ENCODE results near the gene RIBC2.
A peak's percentile ranks its signal among the peaks of the same experiment; 100 is the strongest.
"Not testable (repeated sequence)": the region's sequence is repeated elsewhere in the genome, so short reads cannot be mapped to it uniquely, and the experiment has no call there.

Gene RIBC2

GRCh38 chr22:45450101-45450785, 36.8 kb downstream of the RIBC2 start:
- DNase-seq (ENCODE audit: low spot score) = no peak

GRCh38 chr22:45450921-45451651, 37.6 kb downstream of the RIBC2 start:
- peak; percentile 82 for DNase-seq (ENCODE audit: low spot score)

GRCh38 chr22:45451972-45452371, 38.5 kb downstream of the RIBC2 start:
- DNase-seq (ENCODE audit: low spot score) = no peak

- DNase-seq (ENCODE audit: low spot score) = peak; percentile 53
These were observed 39.3 kb downstream of the RIBC2 start for GRCh38 chr22:45452565-45453379.

- DNase-seq (ENCODE audit: low spot score) = no peak
These were observed 40.3 kb downstream of the RIBC2 start for GRCh38 chr22:45453764-45454163.

- peak; percentile 69 for DNase-seq (ENCODE audit: low spot score)
These were observed 40.8 kb downstream of the RIBC2 start for GRCh38 chr22:45454275-45454674.

- peak; percentile 20 for DNase-seq (ENCODE audit: low spot score)
These were observed 41.7 kb downstream of the RIBC2 start for GRCh38 chr22:45455212-45455611.

- peak; percentile 23 for DNase-seq (ENCODE audit: low spot score)
These were observed 42.1 kb downstream of the RIBC2 start for GRCh38 chr22:45455621-45456020.

- no peak for DNase-seq (ENCODE audit: low spot score)
These were observed 43.3 kb downstream of the RIBC2 start for GRCh38 chr22:45456811-45457210.

GRCh38 chr22:45458532-45458931, 45.0 kb downstream of the RIBC2 start:
- no peak for DNase-seq (ENCODE audit: low spot score)

GRCh38 chr22:45459235-45459634, 45.7 kb downstream of the RIBC2 start:
- no peak for DNase-seq (ENCODE audit: low spot score)

GRCh38 chr22:45460288-45461109, 47.0 kb downstream of the RIBC2 start:
- peak; percentile 70 for DNase-seq (ENCODE audit: low spot score)

- no peak for DNase-seq (ENCODE audit: low spot score)
These were observed 48.7 kb downstream of the RIBC2 start for GRCh38 chr22:45462034-45462655.

GRCh38 chr22:45463691-45464090, 50.2 kb downstream of the RIBC2 start:
- not testable (repeated sequence) for DNase-seq (ENCODE audit: low spot score)

- no peak for DNase-seq (ENCODE audit: low spot score)
These were observed 52.1 kb downstream of the RIBC2 start for GRCh38 chr22:45465633-45466032.

GRCh38 chr22:45468872-45469271, 55.4 kb downstream of the RIBC2 start:
- DNase-seq (ENCODE audit: low spot score) = peak; percentile 69

GRCh38 chr22:45469281-45470073, 56.0 kb downstream of the RIBC2 start:
- DNase-seq (ENCODE audit: low spot score) = peak; percentile 30

- DNase-seq (ENCODE audit: low spot score) = no peak
These were observed 57.4 kb downstream of the RIBC2 start for GRCh38 chr22:45470871-45471270.

- no peak for DNase-seq (ENCODE audit: low spot score)
These were observed 58.9 kb downstream of the RIBC2 start for GRCh38 chr22:45472426-45472825.

- no peak for DNase-seq (ENCODE audit: low spot score)
These were observed 60.2 kb downstream of the RIBC2 start for GRCh38 chr22:45473626-45474237.

All from AG08395 (cell line).